HG03064 (cell line): ENCODE data around the gene TPD52L1.
"Not testable (repeated sequence)": the region's sequence is repeated elsewhere in the genome, so short reads cannot be mapped to it uniquely, and the experiment has no call there.

ENCODE experiments used
- ATAC-seq: cut with Tn5 transposase; IDR thresholded peaks from one replicate; pipeline ENCODE4 v1.9.1; 2021; ENCODE audit warnings: low read depth; ENCODE audit not compliant: unreplicated experiment

The TPD52L1 gene

GRCh38 chr6:125138083-125138482 lies 15.5 kb upstream of the TPD52L1 start:
- no peak for ATAC-seq

- ATAC-seq, result no peak
These were observed 12.8 kb upstream of the TPD52L1 start for GRCh38 chr6:125140808-125141207.

GRCh38 chr6:125142618-125143017 lies 11.0 kb upstream of the TPD52L1 start:
- no peak for ATAC-seq

- ATAC-seq, result no peak
These were observed 8.8 kb upstream of the TPD52L1 start for GRCh38 chr6:125144822-125145221.

GRCh38 chr6:125149256-125150144 lies 4.1 kb upstream of the TPD52L1 start:
- ATAC-seq, result no peak

- ATAC-seq, result no peak
These were observed 1.9 kb upstream of the TPD52L1 start for GRCh38 chr6:125151700-125152099.

GRCh38 chr6:125154118-125154760 lies 666 bp downstream of the TPD52L1 start:
- ATAC-seq, result no peak

GRCh38 chr6:125154761-125155135 lies 1.2 kb downstream of the TPD52L1 start:
- no peak for ATAC-seq

GRCh38 chr6:125155344-125155743 lies 1.8 kb downstream of the TPD52L1 start:
- no peak for ATAC-seq

GRCh38 chr6:125156496-125156895 lies 2.9 kb downstream of the TPD52L1 start:
- ATAC-seq, result no peak

GRCh38 chr6:125157280-125157679 lies 3.7 kb downstream of the TPD52L1 start:
- no peak for ATAC-seq

- ATAC-seq, result no peak
These were observed 4.2 kb downstream of the TPD52L1 start for GRCh38 chr6:125157725-125158124.

GRCh38 chr6:125163339-125163738 lies 9.8 kb downstream of the TPD52L1 start:
- not testable (repeated sequence) for ATAC-seq

GRCh38 chr6:125163811-125164210 lies 10.2 kb downstream of the TPD52L1 start:
- ATAC-seq, result no peak

- no peak for ATAC-seq
These were observed 11.1 kb downstream of the TPD52L1 start for GRCh38 chr6:125164696-125165095.

GRCh38 chr6:125165256-125165655 lies 11.7 kb downstream of the TPD52L1 start:
- ATAC-seq, result no peak

GRCh38 chr6:125165776-125166175 lies 12.2 kb downstream of the TPD52L1 start:
- no peak for ATAC-seq

- ATAC-seq, result no peak
These were observed 13.1 kb downstream of the TPD52L1 start for GRCh38 chr6:125166711-125167110.

GRCh38 chr6:125167579-125167978 lies 14.0 kb downstream of the TPD52L1 start:
- no peak for ATAC-seq

GRCh38 chr6:125169058-125169457 lies 15.5 kb downstream of the TPD52L1 start:
- ATAC-seq, result no peak

- no peak for ATAC-seq
These were observed 15.9 kb downstream of the TPD52L1 start for GRCh38 chr6:125169522-125169921.

- no peak for ATAC-seq
These were observed 16.8 kb downstream of the TPD52L1 start for GRCh38 chr6:125170376-125170775.
